UCSD-AML1 (cell line): ENCODE measurements around the gene AMMECR1.

Experiments used
- DNase-seq: peaks from one replicate; lab custom pipeline; 2025; ENCODE audit not compliant: unreplicated experiment; lab: John Stamatoyannopoulos, UW

Gene AMMECR1

DNA sequence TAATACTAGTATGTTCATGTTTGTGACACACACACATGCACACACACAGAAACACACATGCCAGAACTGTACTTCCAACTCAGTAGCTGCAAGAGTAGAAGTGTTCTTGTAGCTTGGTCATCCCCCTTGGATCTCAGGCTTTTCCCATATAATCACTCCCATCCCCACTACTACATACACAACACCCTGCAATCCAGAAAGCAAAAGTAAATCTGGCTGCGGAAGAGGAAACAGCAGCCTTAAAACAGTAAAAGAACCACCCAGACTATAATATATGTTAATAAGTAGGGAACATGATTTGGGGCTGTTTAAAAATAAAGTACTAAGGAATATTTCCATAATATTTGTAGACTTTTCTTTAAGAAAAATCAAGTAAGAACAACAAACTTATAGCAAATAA, 103.2 kb downstream of the AMMECR1 start:
- DNase-seq, result no peak

- DNase-seq, result no peak
Observed at GRCh38 chrX:110213183-110213582, 104.7 kb downstream of the AMMECR1 start.

DNA sequence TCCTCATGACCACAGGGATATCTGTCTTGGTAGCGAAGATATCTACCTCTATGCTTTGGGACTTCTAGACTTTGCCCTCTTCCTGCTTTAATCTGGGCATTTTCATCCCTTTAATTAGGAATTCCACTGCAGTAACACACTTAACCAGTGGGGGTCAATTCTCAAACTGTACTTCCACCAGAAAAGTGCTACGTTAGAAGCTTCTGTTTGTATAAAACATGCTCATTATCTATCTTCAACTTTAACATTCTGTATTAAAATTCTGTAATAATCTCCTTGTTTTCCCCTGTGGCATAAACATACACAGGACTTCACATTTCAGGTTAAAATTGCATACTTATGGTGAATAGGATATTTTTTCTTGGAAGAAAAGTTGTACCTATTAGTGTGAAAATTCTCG, 105.6 kb downstream of the AMMECR1 start:
- no peak for DNase-seq

GRCh38 chrX:110211340-110211739, 106.5 kb downstream of the AMMECR1 start:
- no peak for DNase-seq

GRCh38 chrX:110210417-110211139, 107.3 kb downstream of the AMMECR1 start:
- no peak for DNase-seq

DNA sequence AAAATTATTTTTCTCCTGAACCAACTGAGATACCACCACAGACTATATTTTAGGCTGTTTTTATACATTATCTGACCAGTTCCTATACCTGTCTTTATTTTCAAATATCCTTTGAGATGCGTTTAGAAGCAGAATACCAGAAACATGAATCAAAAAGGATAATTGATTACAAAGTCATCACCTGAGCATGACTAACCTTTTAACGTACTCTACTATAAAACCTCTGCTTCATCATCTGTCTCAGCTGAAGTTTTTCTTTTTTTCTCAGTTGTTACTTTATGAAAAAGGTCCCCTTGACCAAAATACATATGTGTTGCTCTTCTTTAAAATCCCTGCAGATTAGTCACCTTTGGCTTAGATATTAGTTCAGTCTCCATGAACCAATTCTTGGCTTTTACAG, 109.8 kb downstream of the AMMECR1 start:
- DNase-seq, result no peak

- DNase-seq, result no peak
Observed at GRCh38 chrX:110204986-110205385, 112.9 kb downstream of the AMMECR1 start.

DNA sequence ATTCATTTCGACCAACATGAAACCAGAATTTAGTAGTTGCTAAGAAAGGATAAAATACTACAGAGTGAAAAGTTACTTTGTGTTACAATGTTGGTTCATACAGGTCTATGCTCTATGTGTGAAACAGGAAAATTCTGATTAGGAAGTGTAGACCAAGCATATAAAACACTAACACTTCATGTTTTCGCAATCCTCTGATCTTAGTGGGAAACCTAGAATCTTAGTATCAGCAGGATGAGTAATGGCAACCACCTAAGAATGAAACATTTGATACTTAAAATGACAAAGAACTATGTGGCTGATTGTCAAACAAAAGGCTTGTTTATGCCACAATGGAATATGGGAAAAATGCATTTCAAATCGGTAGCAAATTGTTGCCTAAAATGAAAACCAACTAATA, 116.1 kb downstream of the AMMECR1 start:
- DNase-seq, result no peak

DNA sequence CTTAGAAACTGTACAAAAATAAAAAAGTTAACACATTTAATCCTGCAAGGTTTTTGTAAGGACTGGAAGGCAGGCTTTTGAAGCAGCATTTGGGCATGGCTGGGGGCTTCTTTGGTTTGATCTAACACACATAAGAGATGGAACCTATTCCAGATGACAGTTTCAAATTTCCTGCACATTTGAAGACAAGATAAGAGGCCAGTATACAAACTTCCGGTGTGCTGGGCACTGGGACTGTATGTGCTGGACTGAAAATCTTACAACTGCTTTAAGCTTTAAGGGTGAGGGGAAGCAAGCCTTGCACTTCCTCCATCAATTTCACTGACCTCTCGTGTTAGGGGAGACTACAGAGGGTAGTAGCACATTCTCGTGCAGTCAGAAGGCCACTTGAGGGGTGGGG, 122.9 kb downstream of the AMMECR1 start:
- DNase-seq, result no peak

- DNase-seq, result peak; percentile 23
Observed at GRCh38 chrX:110192516-110192915, 125.4 kb downstream of the AMMECR1 start.

DNA sequence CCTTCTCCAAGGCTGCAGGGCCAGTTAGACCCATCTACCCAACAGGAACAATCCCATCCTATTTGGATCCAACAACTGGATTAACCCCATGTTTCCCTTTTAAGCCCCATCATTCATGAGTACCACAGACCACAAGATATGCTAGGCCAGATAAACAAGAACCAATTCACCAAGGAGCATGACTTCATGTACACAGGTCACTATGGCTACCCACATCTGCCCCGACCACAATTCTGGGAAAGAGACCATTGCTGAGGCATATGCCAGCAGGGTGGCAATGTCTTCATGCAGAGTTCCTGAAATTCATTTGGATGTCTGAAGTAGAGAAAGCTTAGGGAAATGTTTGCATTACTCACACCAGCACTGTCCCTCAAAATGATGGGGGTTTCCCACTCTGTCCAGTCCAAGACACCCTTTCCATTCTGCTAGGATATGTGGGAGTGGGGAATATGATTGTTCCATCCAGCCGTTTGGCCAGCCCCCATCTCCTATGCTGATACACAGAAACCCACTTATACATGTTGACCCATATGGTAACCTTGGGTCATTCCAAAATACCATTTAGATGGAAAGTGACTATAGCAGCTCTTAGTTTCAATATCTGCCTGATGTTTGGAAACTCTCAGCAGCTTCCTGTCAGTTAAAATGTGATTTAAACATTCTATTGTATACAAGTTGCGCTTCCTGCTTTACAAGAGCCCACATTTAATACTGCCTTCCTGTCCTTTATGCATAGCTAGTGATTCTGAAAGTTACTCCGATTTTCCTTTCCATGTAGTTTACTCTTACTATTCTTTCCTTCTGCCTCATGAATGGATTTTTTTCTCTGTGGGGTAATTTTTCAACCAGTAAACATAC, 129.0 kb downstream of the AMMECR1 start:
- no peak for DNase-seq

DNA sequence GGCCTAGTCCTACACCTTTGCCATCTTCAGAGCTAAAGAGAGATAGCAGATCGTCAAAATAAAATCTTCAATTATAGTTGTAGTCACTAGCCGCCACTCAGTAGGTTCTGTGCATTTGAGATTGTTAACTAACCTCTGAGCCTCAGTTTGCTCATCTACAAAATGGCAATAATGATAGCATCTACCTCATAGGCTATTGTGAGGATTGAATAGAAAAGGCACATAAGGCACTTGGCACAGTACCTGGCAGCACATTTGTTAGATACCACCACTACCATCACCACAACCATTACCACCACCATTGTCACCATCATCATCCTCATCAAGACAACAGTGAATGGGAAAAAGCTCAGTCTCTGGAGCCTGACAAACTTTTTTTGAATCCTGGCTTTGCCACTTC, 134.6 kb downstream of the AMMECR1 start:
- DNase-seq, result no peak

GRCh38 chrX:110182865-110183264, 135.0 kb downstream of the AMMECR1 start:
- no peak for DNase-seq

- no peak for DNase-seq
Observed at GRCh38 chrX:110182362-110182761, 135.5 kb downstream of the AMMECR1 start.

- DNase-seq, result no peak
Observed at GRCh38 chrX:110181459-110182137, 136.3 kb downstream of the AMMECR1 start.

- no peak for DNase-seq
Observed at GRCh38 chrX:110180928-110181310, 137.0 kb downstream of the AMMECR1 start.

DNA sequence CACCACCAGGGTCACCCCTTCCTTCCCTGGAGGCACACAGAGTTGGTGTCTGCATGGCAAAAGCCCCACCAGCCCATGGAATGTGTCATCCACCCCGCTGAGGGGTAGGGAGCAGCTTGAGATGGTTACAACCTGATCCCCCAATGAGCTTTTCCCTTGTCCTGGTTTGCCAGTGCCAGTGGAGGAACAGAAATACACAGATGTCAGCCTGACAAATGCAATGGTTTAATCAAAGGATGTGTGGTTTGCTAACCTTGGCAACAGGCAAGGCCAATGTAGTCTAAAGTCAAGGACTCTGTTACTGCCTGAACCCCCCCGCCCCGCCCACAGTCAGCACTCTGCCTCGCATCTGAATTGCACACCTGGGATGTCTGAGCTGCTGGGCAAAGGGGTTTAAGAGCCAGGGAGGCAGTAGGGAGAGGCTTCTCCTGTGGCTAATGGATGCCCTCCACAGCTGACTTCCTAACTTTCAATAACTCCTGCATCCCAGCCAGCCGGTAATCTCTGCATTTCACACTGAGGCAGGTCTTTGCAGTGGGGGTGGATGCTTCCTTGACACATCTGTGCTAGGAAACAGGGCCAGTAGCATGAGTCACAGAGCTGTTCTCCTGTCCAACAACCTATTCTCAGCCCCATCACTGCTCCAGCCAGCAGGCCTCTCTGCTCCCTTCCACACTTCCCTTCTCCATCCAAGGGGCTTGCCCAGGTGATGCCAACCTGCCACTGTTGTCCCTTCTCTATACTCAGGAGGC, 137.5 kb downstream of the AMMECR1 start:
- no peak for DNase-seq

DNA sequence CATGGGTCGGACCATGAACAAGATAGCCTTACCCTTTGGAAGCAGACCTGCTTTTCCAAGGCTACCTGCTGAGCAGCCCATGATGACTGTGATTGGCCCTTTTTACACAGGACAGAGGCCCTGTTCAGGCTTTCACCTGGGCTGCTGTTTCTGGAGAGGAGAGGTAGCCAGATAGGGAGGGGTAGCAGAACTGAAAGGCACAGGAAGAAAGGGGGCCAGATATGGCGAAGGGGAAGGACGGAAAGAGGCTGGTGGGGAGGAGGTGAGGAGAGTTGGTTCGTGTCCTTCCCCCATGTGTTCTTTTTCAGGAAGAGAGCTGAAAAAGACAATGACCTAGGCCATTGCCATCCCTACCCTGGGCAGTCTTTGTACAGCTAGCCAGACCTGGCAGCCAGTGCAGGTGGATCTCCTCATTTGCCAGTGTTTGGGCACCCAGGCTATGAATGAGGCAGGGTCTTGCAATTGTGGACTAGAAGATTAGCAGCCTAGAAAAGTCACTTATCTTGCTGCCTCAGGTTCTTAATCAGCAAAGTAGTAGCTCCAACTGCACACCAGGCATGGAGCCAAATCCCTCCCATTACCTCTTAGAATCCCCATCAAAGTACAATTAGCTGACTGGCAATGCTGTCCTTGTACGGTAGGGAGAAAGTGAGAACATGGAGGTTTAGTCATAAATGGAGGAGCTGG, 139.6 kb downstream of the AMMECR1 start:
- no peak for DNase-seq

DNA sequence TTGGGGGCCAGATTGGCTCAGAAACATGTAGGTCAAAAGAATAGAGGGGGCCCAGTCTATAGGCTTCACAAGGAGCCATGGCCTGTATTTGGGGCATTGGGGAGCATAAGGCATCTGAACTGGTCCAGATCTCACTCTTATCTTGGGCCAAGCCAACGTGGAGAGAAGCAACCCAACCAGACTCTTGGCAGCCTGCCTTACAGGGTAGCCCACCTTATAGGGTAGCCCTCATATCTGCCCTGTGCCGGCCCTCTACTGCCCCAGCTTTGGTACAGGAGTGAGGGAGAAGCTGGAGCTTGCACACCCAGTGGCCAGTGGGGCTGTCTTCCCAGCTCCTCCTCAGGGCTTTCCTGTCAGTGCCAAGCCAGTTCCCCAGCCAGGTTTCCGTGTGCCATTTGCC, 142.2 kb downstream of the AMMECR1 start:
- DNase-seq, result no peak

DNA sequence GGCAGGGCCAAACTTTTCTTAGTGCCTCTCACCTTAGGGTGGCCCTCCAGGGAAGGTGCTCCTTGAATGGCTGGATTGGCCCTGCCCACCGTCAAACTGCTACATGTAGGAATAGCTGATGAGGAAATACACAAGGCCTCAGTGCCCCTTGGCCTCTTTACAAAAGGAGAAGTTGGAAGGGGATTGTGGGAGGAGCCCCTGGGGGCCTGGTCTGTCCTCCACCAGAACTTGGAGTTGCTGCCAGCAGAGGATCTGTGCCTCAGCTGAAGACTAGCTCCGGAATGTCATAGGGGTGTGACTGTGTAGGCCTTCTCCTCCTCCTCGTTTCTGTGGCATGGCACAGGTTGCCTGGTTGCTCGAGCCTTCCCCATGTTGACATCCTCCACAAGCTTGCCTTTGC, 142.7 kb downstream of the AMMECR1 start:
- no peak for DNase-seq
